ENCODE measurements around the gene ZNF79. TPM values are rescaled to one million over a fixed set of nuclear protein-coding genes. Genes with fewer than 3 reads are reported as not detected.

ZNF79 gene
- total RNA-seq, 1 experiment from 2014 or later = 9.0 TPM

DNA sequence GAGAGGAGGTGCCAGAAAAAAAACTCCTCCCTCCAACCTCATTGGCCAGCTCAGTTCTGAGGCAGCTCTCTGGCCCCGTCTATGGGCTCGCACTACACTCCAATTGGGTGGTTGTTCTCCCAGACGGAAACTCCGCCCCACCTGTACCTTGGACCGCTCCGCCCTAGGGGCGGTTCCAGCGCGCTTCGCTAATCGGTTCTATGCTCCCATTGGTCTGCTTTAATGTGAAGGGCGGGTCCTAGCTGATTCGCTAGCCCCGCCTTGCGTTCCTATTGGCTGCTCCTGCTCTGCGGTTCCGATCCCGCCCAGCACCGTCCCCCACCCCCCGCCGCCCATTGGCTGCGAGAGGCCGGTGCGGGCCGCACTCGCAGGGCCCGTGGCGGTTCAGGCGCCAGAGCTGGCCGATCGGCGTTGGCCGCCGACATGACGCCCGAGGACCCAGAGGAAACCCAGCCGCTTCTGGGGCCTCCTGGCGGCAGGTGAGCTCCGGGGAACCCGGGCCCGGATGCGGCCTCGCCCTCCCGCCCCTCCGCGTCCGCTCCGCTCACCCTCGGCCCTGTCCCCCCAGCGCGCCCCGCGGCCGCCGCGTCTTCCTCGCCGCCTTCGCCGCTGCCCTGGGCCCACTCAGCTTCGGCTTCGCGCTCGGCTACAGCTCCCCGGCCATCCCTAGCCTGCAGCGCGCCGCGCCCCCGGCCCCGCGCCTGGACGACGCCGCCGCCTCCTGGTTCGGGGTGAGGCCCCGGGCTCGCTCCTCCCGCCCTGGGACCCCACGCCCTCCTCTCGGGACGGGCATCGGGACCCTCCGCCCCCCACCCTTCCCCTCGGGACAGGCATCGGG, 27.2 kb upstream of the ZNF79 start, which contains the start of gene SLC2A8 (continued):
- TF ChIP-seq, protein P1, sequence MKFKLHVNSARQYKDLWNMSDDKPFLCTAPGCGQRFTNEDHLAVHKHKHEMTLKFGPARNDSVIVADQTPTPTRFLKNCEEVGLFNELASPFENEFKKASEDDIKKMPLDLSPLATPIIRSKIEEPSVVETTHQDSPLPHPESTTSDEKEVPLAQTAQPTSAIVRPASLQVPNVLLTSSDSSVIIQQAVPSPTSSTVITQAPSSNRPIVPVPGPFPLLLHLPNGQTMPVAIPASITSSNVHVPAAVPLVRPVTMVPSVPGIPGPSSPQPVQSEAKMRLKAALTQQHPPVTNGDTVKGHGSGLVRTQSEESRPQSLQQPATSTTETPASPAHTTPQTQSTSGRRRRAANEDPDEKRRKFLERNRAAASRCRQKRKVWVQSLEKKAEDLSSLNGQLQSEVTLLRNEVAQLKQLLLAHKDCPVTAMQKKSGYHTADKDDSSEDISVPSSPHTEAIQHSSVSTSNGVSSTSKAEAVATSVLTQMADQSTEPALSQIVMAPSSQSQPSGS (CRISPR knock-in tag; IDR thresholded peaks at IDR 0.05; ENCODE audit: borderline replicate concordance, low read depth) = no peak
- TF ChIP-seq, protein P2, sequence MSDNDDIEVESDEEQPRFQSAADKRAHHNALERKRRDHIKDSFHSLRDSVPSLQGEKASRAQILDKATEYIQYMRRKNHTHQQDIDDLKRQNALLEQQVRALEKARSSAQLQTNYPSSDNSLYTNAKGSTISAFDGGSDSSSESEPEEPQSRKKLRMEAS (CRISPR knock-in tag; IDR thresholded peaks at IDR 0.05) = 0 out of 2 replicates have a peak, but pooled peaks have one; percentile 11
- 0 out of 2 replicates have a peak, but pooled peaks have one; percentile 54 for TF ChIP-seq JUN (CRISPR knock-in tag; IDR thresholded peaks at IDR 0.05)
- TF ChIP-seq SMAD4 (CRISPR knock-in tag; IDR thresholded peaks at IDR 0.05) = no peak
- TF ChIP-seq ELF4 (CRISPR knock-in tag; IDR thresholded peaks at IDR 0.05; ENCODE audit: low read depth) = peak; percentile 58; the same call in 1 of the 2 replicates
- no peak; the same call in 1 of the 2 replicates for TF ChIP-seq ESRRA (CRISPR knock-in tag; IDR thresholded peaks at IDR 0.05; ENCODE audit: borderline replicate concordance)
- TF ChIP-seq, protein P3, sequence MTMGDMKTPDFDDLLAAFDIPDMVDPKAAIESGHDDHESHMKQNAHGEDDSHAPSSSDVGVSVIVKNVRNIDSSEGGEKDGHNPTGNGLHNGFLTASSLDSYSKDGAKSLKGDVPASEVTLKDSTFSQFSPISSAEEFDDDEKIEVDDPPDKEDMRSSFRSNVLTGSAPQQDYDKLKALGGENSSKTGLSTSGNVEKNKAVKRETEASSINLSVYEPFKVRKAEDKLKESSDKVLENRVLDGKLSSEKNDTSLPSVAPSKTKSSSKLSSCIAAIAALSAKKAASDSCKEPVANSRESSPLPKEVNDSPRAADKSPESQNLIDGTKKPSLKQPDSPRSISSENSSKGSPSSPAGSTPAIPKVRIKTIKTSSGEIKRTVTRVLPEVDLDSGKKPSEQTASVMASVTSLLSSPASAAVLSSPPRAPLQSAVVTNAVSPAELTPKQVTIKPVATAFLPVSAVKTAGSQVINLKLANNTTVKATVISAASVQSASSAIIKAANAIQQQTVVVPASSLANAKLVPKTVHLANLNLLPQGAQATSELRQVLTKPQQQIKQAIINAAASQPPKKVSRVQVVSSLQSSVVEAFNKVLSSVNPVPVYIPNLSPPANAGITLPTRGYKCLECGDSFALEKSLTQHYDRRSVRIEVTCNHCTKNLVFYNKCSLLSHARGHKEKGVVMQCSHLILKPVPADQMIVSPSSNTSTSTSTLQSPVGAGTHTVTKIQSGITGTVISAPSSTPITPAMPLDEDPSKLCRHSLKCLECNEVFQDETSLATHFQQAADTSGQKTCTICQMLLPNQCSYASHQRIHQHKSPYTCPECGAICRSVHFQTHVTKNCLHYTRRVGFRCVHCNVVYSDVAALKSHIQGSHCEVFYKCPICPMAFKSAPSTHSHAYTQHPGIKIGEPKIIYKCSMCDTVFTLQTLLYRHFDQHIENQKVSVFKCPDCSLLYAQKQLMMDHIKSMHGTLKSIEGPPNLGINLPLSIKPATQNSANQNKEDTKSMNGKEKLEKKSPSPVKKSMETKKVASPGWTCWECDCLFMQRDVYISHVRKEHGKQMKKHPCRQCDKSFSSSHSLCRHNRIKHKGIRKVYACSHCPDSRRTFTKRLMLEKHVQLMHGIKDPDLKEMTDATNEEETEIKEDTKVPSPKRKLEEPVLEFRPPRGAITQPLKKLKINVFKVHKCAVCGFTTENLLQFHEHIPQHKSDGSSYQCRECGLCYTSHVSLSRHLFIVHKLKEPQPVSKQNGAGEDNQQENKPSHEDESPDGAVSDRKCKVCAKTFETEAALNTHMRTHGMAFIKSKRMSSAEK (CRISPR knock-in tag; IDR thresholded peaks at IDR 0.05; ENCODE audit: borderline replicate concordance) = no peak
- TF ChIP-seq FOXK1 (CRISPR knock-in tag; IDR thresholded peaks at IDR 0.05) = peak; percentile 47
- peak; percentile 34; the same call in 1 of the 2 replicates for TF ChIP-seq GABPB1 (CRISPR knock-in tag; IDR thresholded peaks at IDR 0.05)
- 0 out of 2 replicates have a peak, but pooled peaks have one; percentile 64 for TF ChIP-seq ATF1 (CRISPR knock-in tag; IDR thresholded peaks at IDR 0.05)
- TF ChIP-seq FOXP1 (CRISPR knock-in tag; IDR thresholded peaks at IDR 0.05; ENCODE audit: borderline replicate concordance) = no peak
- peak; percentile 99 for TF ChIP-seq ZNF121 (CRISPR knock-in tag; IDR thresholded peaks at IDR 0.05)
- TF ChIP-seq, protein P4, sequence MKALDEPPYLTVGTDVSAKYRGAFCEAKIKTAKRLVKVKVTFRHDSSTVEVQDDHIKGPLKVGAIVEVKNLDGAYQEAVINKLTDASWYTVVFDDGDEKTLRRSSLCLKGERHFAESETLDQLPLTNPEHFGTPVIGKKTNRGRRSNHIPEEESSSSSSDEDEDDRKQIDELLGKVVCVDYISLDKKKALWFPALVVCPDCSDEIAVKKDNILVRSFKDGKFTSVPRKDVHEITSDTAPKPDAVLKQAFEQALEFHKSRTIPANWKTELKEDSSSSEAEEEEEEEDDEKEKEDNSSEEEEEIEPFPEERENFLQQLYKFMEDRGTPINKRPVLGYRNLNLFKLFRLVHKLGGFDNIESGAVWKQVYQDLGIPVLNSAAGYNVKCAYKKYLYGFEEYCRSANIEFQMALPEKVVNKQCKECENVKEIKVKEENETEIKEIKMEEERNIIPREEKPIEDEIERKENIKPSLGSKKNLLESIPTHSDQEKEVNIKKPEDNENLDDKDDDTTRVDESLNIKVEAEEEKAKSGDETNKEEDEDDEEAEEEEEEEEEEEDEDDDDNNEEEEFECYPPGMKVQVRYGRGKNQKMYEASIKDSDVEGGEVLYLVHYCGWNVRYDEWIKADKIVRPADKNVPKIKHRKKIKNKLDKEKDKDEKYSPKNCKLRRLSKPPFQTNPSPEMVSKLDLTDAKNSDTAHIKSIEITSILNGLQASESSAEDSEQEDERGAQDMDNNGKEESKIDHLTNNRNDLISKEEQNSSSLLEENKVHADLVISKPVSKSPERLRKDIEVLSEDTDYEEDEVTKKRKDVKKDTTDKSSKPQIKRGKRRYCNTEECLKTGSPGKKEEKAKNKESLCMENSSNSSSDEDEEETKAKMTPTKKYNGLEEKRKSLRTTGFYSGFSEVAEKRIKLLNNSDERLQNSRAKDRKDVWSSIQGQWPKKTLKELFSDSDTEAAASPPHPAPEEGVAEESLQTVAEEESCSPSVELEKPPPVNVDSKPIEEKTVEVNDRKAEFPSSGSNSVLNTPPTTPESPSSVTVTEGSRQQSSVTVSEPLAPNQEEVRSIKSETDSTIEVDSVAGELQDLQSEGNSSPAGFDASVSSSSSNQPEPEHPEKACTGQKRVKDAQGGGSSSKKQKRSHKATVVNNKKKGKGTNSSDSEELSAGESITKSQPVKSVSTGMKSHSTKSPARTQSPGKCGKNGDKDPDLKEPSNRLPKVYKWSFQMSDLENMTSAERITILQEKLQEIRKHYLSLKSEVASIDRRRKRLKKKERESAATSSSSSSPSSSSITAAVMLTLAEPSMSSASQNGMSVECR (CRISPR knock-in tag; IDR thresholded peaks at IDR 0.05; ENCODE audit: borderline replicate concordance) = peak; percentile 74; the same call in 1 of the 2 replicates
- TF ChIP-seq MYBL2 (CRISPR knock-in tag; IDR thresholded peaks at IDR 0.05) = 0 out of 2 replicates have a peak, but pooled peaks have one; percentile 1
- no peak for TF ChIP-seq PRRX2 (CRISPR knock-in tag; IDR thresholded peaks at IDR 0.05)
- TF ChIP-seq ZNF219 (CRISPR knock-in tag; IDR thresholded peaks at IDR 0.05; ENCODE audit: borderline replicate concordance) = no peak
- TF ChIP-seq SP1 (CRISPR knock-in tag; conservative IDR thresholded peaks at IDR 0.05) = peak; percentile 80
- TF ChIP-seq, protein P5, sequence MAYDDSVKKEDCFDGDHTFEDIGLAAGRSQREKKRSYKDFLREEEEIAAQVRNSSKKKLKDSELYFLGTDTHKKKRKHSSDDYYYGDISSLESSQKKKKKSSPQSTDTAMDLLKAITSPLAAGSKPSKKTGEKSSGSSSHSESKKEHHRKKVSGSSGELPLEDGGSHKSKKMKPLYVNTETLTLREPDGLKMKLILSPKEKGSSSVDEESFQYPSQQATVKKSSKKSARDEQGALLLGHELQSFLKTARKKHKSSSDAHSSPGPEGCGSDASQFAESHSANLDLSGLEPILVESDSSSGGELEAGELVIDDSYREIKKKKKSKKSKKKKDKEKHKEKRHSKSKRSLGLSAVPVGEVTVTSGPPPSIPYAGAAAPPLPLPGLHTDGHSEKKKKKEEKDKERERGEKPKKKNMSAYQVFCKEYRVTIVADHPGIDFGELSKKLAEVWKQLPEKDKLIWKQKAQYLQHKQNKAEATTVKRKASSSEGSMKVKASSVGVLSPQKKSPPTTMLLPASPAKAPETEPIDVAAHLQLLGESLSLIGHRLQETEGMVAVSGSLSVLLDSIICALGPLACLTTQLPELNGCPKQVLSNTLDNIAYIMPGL (CRISPR knock-in tag; IDR thresholded peaks at IDR 0.05) = peak; percentile 75
- TF ChIP-seq CREM (CRISPR knock-in tag; IDR thresholded peaks at IDR 0.05) = 0 out of 2 replicates have a peak, but pooled peaks have one; percentile 59
- TF ChIP-seq, protein P6, sequence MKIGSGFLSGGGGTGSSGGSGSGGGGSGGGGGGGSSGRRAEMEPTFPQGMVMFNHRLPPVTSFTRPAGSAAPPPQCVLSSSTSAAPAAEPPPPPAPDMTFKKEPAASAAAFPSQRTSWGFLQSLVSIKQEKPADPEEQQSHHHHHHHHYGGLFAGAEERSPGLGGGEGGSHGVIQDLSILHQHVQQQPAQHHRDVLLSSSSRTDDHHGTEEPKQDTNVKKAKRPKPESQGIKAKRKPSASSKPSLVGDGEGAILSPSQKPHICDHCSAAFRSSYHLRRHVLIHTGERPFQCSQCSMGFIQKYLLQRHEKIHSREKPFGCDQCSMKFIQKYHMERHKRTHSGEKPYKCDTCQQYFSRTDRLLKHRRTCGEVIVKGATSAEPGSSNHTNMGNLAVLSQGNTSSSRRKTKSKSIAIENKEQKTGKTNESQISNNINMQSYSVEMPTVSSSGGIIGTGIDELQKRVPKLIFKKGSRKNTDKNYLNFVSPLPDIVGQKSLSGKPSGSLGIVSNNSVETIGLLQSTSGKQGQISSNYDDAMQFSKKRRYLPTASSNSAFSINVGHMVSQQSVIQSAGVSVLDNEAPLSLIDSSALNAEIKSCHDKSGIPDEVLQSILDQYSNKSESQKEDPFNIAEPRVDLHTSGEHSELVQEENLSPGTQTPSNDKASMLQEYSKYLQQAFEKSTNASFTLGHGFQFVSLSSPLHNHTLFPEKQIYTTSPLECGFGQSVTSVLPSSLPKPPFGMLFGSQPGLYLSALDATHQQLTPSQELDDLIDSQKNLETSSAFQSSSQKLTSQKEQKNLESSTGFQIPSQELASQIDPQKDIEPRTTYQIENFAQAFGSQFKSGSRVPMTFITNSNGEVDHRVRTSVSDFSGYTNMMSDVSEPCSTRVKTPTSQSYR (CRISPR knock-in tag; IDR thresholded peaks at IDR 0.05) = no peak
